Upper lobe of left lung (tissue), 4 donors: ENCODE results near the gene BOC.

Source experiments
- POLR2AphosphoS5 ChIP-seq, 2 donors: sonication (generic); formaldehyde crosslinking; IDR thresholded peaks; one replicate each; pipeline ENCODE4 v1.5.1; 2017; ENCODE audit warnings: antibody characterized with exemption in 2 of 2
- TF ChIP-seq, protein P1 (sequence below), 6 experiments: fragments of 450-650 bp in 4 of 6; fragments of 200-600 bp in 2 of 6; sonication (generic) in 2 of 6; IDR thresholded peaks; one replicate each; pipeline ENCODE4 v1.5.1; 2016 to 2019; ENCODE audit warnings: antibody characterized with exemption in 6 of 6

DNA sequence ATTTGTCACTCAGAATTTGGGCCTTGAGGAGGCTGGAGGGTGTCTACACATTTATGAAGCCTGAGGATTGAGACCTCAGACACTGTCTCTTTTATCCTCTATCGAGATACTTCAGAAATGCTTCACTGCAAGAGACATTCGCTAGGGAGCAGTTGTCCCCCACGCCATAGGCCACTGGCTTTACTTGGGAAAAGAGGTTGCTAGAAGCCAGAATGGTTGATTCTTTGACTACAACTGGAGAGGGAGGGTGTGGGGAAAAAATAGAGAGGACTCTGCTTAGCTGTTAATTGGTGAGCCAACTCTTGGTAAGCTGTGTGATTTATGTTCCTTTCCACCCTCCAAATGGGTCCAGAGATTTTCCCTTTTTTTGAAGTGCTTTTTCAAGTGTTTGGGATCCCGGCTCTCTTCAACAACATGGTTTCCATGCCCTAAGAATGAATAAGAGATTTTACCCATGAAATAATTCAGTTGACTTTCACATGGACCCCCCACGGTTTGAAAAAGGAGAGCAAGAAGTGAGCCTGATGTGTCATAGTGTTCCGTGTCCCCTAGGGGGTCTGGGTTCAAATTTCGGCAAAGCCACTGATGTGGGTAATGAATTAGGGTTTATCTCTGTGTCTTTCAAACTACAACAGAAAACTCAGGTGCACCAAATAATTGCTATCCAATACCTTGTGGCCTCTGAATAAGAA, 2.7 kb downstream of the BOC start:
- TF ChIP-seq, protein P1, sequence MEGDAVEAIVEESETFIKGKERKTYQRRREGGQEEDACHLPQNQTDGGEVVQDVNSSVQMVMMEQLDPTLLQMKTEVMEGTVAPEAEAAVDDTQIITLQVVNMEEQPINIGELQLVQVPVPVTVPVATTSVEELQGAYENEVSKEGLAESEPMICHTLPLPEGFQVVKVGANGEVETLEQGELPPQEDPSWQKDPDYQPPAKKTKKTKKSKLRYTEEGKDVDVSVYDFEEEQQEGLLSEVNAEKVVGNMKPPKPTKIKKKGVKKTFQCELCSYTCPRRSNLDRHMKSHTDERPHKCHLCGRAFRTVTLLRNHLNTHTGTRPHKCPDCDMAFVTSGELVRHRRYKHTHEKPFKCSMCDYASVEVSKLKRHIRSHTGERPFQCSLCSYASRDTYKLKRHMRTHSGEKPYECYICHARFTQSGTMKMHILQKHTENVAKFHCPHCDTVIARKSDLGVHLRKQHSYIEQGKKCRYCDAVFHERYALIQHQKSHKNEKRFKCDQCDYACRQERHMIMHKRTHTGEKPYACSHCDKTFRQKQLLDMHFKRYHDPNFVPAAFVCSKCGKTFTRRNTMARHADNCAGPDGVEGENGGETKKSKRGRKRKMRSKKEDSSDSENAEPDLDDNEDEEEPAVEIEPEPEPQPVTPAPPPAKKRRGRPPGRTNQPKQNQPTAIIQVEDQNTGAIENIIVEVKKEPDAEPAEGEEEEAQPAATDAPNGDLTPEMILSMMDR (IDR thresholded peaks at IDR 0.05), result no peak
- TF ChIP-seq POLR2AphosphoS5 (IDR thresholded peaks at IDR 0.05), result no peak
